Head of caudate nucleus (tissue), 42 donors: Measurements from ENCODE around the gene IL17D.
A peak's percentile ranks its signal among the peaks of the same experiment; 100 is the strongest.
"Not testable (repeated sequence)": the region's sequence is repeated elsewhere in the genome, so short reads cannot be mapped to it uniquely, and the experiment has no call there.

ENCODE experiments used
- DNase-seq, 42 donors: peaks; one replicate each; pipeline versions ENCODE4 v3.0.0 to v3.0.0-alpha.2; 2020 to 2021; ENCODE audit warnings: mixed read lengths in 7 of 42
- intact Hi-C: fragments of 100-400 bp; cut with DNase I; formaldehyde crosslinking; loops from one replicate; pipeline ENCODE4 v1.15.0; 2022

The IL17D gene, protein sequence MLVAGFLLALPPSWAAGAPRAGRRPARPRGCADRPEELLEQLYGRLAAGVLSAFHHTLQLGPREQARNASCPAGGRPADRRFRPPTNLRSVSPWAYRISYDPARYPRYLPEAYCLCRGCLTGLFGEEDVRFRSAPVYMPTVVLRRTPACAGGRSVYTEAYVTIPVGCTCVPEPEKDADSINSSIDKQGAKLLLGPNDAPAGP

DNA sequence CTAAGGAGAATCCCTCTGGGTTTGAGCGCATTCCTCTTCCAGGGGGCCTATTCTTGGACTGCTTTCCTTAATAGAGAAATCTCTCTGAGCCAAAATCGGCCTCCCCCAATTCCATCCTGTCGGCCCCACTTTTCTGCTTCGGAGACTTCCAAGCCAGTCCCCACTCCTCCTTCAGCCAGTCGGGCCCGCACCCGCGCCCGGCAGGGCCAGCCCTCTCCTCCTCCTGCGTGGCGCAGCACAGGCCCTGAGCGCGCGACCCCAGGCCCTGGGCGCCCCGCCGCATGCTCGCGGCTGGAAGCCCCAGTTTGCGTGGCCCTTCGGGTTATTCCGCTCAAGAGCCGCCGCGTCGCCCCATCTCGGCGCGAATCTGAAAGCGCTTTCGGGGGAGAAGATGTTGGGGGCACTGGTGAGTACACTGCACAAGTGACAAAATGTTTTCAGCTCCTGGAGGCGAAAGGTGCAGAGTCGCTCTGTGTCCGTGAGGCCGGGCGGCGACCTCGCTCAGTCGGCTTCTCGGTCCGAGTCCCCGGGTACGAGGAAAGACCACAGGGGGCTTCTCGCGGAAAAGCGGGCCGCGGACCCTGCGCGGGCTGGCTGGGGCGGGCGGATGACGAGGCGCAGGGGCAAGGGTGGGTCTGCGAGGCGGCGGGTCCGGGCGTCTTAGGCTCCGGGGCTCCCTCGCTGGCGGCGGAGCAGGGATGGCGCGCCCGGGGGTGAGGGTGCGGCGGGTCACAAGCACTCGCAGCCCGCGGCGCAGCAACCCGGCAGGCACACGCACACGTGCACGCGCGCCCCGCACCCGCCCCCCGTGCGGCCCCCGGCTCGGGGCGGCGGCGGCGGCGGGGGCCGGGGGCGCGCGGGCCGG, at the start of gene IL17D:
Gene IL17D, plus strand, starts transcription at position 785 of the 865 bp plus-strand sequence. CDS start 303 bp downstream, outside the sequence.
- intact Hi-C loops: loop anchor here (5.0 to 10.0 kb wide), 3 partner anchors 136 to 202 kb away; partner anchors contain the start of genes CRYL1, IFT88 and XPO4

GRCh38 chr13:20654156-20654555, 49.3 kb upstream of the IL17D start:
- no peak for DNase-seq
- intact Hi-C loops: no loop called here

More for the DNA sequence above, at the start of gene IL17D:
- DNase-seq: peak in 37 of 42 donors; percentile 23 to 82 (median 60)

DNA sequence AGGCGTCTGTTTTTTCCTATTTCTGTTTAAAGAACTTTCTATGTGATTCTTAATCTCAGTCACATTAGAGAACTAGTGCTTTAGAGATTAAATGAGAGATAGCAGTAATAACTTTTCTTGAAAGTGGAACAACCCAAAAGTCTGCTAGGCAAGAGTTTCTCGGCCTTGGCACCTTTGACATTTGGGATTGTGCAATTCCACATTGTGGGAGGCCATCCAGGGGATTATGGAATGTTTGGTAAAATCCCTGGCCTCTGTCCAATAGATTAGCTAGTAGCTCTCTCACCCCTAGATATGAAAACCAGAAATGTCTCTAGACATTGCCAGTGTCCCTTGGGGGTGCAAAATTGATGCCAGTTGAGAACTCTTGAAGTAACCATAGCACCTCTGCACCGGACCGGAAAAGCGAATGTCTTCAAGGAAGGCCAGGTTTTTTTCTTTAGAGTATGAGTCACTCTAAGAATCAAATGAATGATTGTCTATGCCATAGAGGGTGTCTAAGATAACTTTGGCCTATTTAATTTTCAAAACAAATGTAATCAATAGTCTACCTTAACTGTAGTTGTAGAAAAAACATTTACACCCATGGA, 45.0 kb upstream of the IL17D start:
- intact Hi-C loops: no loop called here
- DNase-seq: no peak

DNA sequence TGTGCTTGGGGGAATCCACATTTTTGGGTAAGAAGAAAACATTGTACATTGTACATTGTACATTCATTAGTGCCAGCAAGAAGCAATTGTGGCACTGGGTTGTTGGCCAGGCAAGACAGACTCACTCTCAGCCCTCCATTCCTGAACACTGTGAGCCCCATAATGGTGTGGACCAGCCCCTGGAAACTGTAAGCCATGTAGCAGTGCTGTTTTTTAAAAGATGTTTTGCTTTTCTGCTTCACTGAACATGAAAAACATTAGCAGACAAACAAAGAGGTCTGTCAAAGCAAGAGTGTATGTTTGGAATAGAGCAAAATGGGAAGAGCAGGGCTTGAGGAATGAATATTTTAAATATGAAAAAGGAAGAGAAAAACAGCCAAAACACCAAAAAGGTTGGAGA, 39.1 kb upstream of the IL17D start:
- intact Hi-C loops: no loop called here
- DNase-seq: peak in 8 of 42 donors; percentile 18 to 49 (median 37)

GRCh38 chr13:20666948-20667347, 36.6 kb upstream of the IL17D start:
- no peak for DNase-seq
- intact Hi-C loops: no loop called here

- intact Hi-C loops: no loop called here
- DNase-seq: no peak
Measured at GRCh38 chr13:20667857-20668437, 35.6 kb upstream of the IL17D start.

DNA sequence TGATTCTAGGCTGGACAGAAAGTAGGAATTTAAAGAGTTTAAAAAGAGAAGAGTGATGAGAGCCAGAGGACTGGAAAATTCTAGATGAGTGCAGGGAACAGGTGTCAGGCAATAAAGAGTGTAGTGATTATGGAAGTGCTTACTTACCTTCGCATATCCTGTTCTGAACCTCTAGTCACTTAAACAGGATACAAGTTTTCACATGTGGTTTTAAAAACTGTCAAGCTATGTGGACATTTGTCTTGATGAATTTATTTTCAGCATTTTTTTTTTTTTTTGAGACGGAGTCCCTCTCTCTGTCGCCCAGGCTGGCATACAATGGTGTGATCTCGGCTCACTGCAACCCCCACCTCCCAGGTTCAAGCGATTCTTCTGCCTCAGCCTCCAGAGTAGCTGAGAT, 34.3 kb upstream of the IL17D start:
- intact Hi-C loops: no loop called here
- no peak for DNase-seq

DNA sequence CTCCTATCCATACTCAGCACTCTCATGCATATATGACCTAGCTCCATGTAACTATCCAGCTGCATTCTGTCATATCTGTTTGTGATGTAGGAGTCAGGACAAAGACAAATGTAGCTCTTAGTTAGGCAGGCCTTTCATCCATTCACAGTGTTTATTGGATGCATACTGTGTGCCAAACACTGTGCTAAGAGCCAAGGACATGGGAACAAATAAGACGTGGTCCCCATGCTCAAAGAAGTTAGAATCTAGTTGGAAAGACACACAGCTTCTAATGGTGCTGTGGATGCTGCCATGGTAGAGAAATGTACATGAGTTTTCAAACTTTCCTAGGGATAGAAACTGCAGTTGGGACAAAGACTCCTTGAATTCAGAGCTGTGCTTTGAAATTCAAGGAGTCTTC, 31.7 kb upstream of the IL17D start:
- intact Hi-C loops: no loop called here
- DNase-seq: peak in 3 of 42 donors; percentile 21 to 30 (median 29)

DNA sequence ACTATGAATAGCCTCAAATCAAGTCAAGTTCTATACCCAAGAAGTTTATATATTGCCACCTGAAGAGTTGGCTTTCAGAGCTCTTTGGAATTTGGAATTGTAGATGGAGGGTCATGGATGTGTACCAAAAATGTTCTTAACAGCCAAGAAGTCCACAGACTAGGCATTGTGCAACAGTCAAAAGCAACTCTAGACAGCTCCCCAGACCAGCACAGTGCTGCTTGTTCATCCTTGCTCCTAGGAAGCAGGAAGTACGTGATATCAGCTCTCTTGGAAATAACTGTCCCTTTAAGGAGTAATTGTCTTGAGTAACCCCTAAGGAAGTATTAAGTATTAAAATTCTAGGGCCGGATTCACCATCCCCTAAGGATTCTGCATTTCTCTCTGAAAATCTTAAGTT, 30.7 kb upstream of the IL17D start:
- no peak for DNase-seq
- intact Hi-C loops: no loop called here

DNA sequence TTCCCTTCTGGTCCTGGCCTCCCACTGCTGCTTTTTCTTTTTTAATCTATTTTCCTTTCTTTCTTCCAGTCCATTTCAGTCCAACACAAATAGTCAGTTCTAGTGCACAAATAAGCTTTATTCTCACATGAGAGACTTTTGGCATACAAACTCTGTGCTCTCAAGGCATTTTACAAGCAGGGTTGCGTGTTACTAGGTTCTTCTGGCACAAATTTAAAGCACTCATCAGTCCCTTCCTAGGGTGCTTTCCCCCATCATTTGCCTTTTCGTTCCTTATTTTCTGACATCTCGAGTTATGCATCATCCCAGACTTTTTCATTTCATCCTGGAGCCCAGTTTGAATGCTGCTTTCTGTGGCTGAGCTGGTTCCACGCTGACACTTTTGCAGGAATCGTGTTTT, 29.8 kb upstream of the IL17D start:
- DNase-seq: peak in 2 of 42 donors; percentile 39 to 59

DNA sequence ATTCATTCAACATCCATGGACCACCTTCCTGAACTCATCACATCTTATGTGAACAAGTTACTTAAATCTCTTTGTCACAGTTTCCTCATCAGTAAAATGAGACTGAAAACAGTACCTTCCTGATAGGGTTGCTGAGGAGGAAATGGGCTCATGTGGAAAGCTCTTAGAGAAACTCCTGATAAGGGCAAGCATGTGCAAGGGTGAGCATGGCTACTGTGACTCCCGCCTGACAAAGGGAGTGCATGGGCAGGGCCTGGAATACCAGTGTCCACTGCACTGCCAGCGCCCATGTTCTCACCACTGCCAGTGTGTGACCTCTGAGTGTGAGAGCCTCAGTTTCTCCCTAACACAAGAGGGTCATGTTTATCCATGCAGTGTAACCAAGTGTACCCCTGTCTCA, 27.3 kb upstream of the IL17D start:
- DNase-seq: no peak
- intact Hi-C loops: no loop called here

More for the DNA sequence above, 29.8 kb upstream of the IL17D start:
- intact Hi-C loops: no loop called here

- intact Hi-C loops, DNase-seq: not testable (repeated sequence)
Measured at GRCh38 chr13:20678606-20679005, 24.9 kb upstream of the IL17D start.

- no peak for DNase-seq
- intact Hi-C loops: no loop called here
Measured at GRCh38 chr13:20679879-20680278, 23.6 kb upstream of the IL17D start.

- no peak for DNase-seq
- intact Hi-C loops: no loop called here
Measured at GRCh38 chr13:20680416-20681080, 23.0 kb upstream of the IL17D start.

DNA sequence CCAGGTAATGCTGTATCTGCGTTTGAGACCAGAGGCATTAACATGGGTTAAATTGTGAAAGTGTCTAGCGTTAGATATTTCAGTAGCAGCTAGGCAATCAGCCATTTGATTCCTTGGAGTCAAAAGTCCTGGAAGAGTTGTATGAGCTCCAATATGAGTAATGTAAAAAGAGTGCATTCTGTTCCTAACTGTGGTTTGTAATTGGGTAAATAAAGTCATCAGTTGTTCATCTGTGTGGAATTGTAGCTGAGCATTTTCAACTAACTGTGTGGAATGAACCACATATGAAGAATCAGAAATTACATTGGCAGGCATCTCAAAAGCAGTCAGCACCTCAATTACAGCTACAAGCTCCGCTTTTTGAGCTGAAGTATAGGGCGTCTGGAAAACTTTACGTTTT, 22.0 kb upstream of the IL17D start:
- intact Hi-C loops, DNase-seq: not testable (repeated sequence)

GRCh38 chr13:20682061-20682460, 21.4 kb upstream of the IL17D start:
- intact Hi-C loops: no loop called here
- no peak for DNase-seq

GRCh38 chr13:20684041-20684440, 19.5 kb upstream of the IL17D start:
- intact Hi-C loops: no loop called here
- no peak for DNase-seq

GRCh38 chr13:20684546-20684945, 19.0 kb upstream of the IL17D start:
- intact Hi-C loops: no loop called here
- no peak for DNase-seq

DNA sequence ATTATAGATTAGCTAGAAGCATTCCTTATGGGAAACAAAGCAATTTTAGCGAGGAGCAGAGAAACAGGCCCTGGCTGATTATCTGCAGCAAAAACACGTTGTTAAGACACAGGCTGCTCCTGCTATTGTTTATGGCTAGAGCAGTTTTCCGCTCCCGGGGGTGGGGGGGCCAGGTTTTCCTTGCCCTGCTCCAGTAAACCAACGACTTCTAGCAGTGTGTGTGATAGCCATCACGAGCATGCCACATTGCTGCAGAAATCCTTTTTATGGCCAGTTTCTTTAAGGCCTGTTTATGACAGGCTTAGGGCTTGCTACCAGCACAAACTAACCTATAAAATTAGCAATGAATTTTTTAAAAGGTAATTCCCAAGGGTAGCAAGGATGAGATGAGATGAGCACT, 18.4 kb upstream of the IL17D start:
- no peak for DNase-seq
- intact Hi-C loops: no loop called here
